ENCODE results near the gene ERC2.

The ERC2 gene

GRCh38 chr3:55497250-55497649 is 971.0 kb downstream of the ERC2 start:
- no peaks in the 10 kb centered on the region for H3K9me3 ChIP-seq (ENCODE audit: insufficient read depth, low read depth, low read length)
- no peak overlapping the region for H3K4me3 ChIP-seq (ENCODE audit: low read length, poor library complexity, severe bottlenecking)
- H3K9ac ChIP-seq (ENCODE audit: low read depth, low read length, poor library complexity, severe bottlenecking) = no peak overlapping the region
- no peaks in the 10 kb centered on the region for H3F3A ChIP-seq (ENCODE audit: low read depth)
- H3K4me1 ChIP-seq (ENCODE audit: insufficient read depth, low read length, poor library complexity, severe bottlenecking) = peaks cover 2% of the 10 kb centered on the region
- H2AFZ ChIP-seq (ENCODE audit: low read length) = no peak overlapping the region
- no peaks in the 10 kb centered on the region for H3K79me2 ChIP-seq (ENCODE audit: insufficient read depth, low read length)
- H3K9me2 ChIP-seq (replicated peaks; ENCODE audit: low read depth, low read length) = no peaks in the 10 kb centered on the region
- no peak overlapping the region for H3K4me2 ChIP-seq (ENCODE audit: low read depth, low read length, poor library complexity, severe bottlenecking)
- no peaks in the 10 kb centered on the region for H3K36me3 ChIP-seq (ENCODE audit: insufficient read depth, low read length)
- TF ChIP-seq EZH2phosphoT487 (IDR thresholded peaks at IDR 0.05; ENCODE audit: borderline replicate concordance) (no peak), CTCF (conservative IDR thresholded peaks at IDR 0.05; ENCODE audit: low read length) (no peak)
- H3K27me3 ChIP-seq (ENCODE audit: insufficient read depth, low read length, poor library complexity, severe bottlenecking) = no peaks in the 10 kb centered on the region
- no peaks in the 10 kb centered on the region for H4K20me1 ChIP-seq (ENCODE audit: insufficient read depth, low read length, poor library complexity, severe bottlenecking)

GRCh38 chr3:55494976-55495375 is 973.3 kb downstream of the ERC2 start:
- no peaks in the 10 kb centered on the region for H4K20me1 ChIP-seq (ENCODE audit: insufficient read depth, low read length, poor library complexity, severe bottlenecking)
- no peaks in the 10 kb centered on the region for H3K9me2 ChIP-seq (replicated peaks; ENCODE audit: low read depth, low read length)
- H3K36me3 ChIP-seq (ENCODE audit: insufficient read depth, low read length) = no peaks in the 10 kb centered on the region
- no peaks in the 10 kb centered on the region for H3K9me3 ChIP-seq (ENCODE audit: insufficient read depth, low read depth, low read length)
- H3K79me2 ChIP-seq (ENCODE audit: insufficient read depth, low read length) = no peaks in the 10 kb centered on the region
- peaks cover 24% of the 10 kb centered on the region for H3K4me1 ChIP-seq (ENCODE audit: insufficient read depth, low read length, poor library complexity, severe bottlenecking)
- 0 out of 2 replicates have a peak, but pooled peaks cover 3% of the 10 kb centered on the region for H3F3A ChIP-seq (ENCODE audit: low read depth)
- H3K4me2 ChIP-seq (ENCODE audit: low read depth, low read length, poor library complexity, severe bottlenecking) = no peak overlapping the region
- no peaks in the 10 kb centered on the region for H3K27me3 ChIP-seq (ENCODE audit: insufficient read depth, low read length, poor library complexity, severe bottlenecking)
- H3K9ac ChIP-seq (ENCODE audit: low read depth, low read length, poor library complexity, severe bottlenecking) = no peak overlapping the region
- no peak overlapping the region for H2AFZ ChIP-seq (ENCODE audit: low read length)
- no peak overlapping the region for H3K4me3 ChIP-seq (ENCODE audit: low read length, poor library complexity, severe bottlenecking)
- no peak for TF ChIP-seq CTCF (conservative IDR thresholded peaks at IDR 0.05; ENCODE audit: low read length)
- no peak for TF ChIP-seq EZH2phosphoT487 (IDR thresholded peaks at IDR 0.05; ENCODE audit: borderline replicate concordance)

GRCh38 chr3:55492976-55493375 is 975.3 kb downstream of the ERC2 start:
- Histone ChIP-seq H3K79me2 (ENCODE audit: insufficient read depth, low read length) (peaks cover 7% of the 10 kb centered on the region; the same call in 1 of the 2 replicates), H3K4me1 (ENCODE audit: insufficient read depth, low read length, poor library complexity, severe bottlenecking) (peaks cover 36% of the 10 kb centered on the region), H3K9me3 (ENCODE audit: insufficient read depth, low read depth, low read length) (no peaks in the 10 kb centered on the region), H3K4me2 (ENCODE audit: low read depth, low read length, poor library complexity, severe bottlenecking) (no peak overlapping the region), H2AFZ (ENCODE audit: low read length) (no peak overlapping the region), H4K20me1 (ENCODE audit: insufficient read depth, low read length, poor library complexity, severe bottlenecking) (no peaks in the 10 kb centered on the region), H3K27me3 (ENCODE audit: insufficient read depth, low read length, poor library complexity, severe bottlenecking) (no peaks in the 10 kb centered on the region), H3F3A (ENCODE audit: low read depth) (0 out of 2 replicates have a peak, but pooled peaks cover 3% of the 10 kb centered on the region), H3K9me2 (replicated peaks; ENCODE audit: low read depth, low read length) (no peaks in the 10 kb centered on the region), H3K9ac (ENCODE audit: low read depth, low read length, poor library complexity, severe bottlenecking) (no peak overlapping the region), H3K4me3 (ENCODE audit: low read length, poor library complexity, severe bottlenecking) (no peak overlapping the region), H3K36me3 (ENCODE audit: insufficient read depth, low read length) (no peaks in the 10 kb centered on the region)
- TF ChIP-seq CTCF (conservative IDR thresholded peaks at IDR 0.05; ENCODE audit: low read length) (no peak), EZH2phosphoT487 (IDR thresholded peaks at IDR 0.05; ENCODE audit: borderline replicate concordance) (no peak)
